Mesodermal cell (in vitro differentiated cells): ENCODE results near the gene MAP3K19. TPM values are rescaled to one million over a fixed set of nuclear protein-coding genes. Genes with fewer than 3 reads are reported as not detected.
"Not testable (repeated sequence)": the region's sequence is repeated elsewhere in the genome, so short reads cannot be mapped to it uniquely, and the experiment has no call there.

Experiments
- H3K27ac ChIP-seq: 2 replicates; pipeline ENCODE4 v1.7.0; 2013; ENCODE audit warnings: mild to moderate bottlenecking, low read depth, low read length, moderate library complexity; ENCODE audit not compliant: severe bottlenecking
- H3K36me3 ChIP-seq: 2 replicates; pipeline ENCODE4 v1.7.1; 2013; ENCODE audit warnings: mild to moderate bottlenecking, low read length, moderate library complexity; ENCODE audit not compliant: control insufficient read depth, insufficient read depth
- H3K4me1 ChIP-seq: one replicate; pipeline ENCODE4 v1.7.1; 2013; ENCODE audit warnings: mild to moderate bottlenecking, low read length; ENCODE audit not compliant: insufficient read depth, control insufficient read depth, poor library complexity, severe bottlenecking
- H3K4me3 ChIP-seq: 2 replicates; pipeline ENCODE4 v1.7.0; 2013; ENCODE audit warnings: low read length, control low read depth, mild to moderate bottlenecking; ENCODE audit not compliant: insufficient read depth, poor library complexity, severe bottlenecking; ENCODE audit errors: extremely low read depth
- H3K9me3 ChIP-seq: 2 replicates; pipeline ENCODE4 v1.7.1; 2013; ENCODE audit warnings: mild to moderate bottlenecking, low read length, moderate library complexity; ENCODE audit not compliant: control insufficient read depth
- WGBS, 2 experiments: methylation state at CpG; one replicate each; pipeline ENCODE4 v1.1.5; 2013; ENCODE audit warnings: missing lambda C conversion rate in 2 of 2; ENCODE audit not compliant: insufficient coverage in 2 of 2; 5-methylcytosine and 5-hydroxymethylcytosine counted together
- polyA plus RNA-seq, 2 experiments: library from polyadenylated mRNA; stranded (reverse); fragments of 50-300 nt; gene quantifications; one replicate each; pipeline ENCODE4 v1.2.3, GENCODE V29; 2013

MAP3K19 gene
- polyA plus RNA-seq (2013, experiment 1 of 2): not detected
- not detected for polyA plus RNA-seq (2013, experiment 2 of 2)

- Histone ChIP-seq H3K36me3 (no peaks in the 10 kb centered on the region), H3K27ac (no peak within 1 kb of the TSS), H3K4me1 (no peaks in the 10 kb centered on the region), H3K9me3 (no peaks in the 10 kb centered on the region), H3K4me3 (no peak within 1 kb of the TSS)
Observed at GRCh38 chr2:135047300-135047699, at the start of gene MAP3K19. TSS of gene MAP3K19 (minus strand) at chr2:135047447. CDS start at chr2:135024647, 22,800 bp downstream.

GRCh38 chr2:135096665-135097446 lies 49.6 kb upstream of the MAP3K19 start:
- no peaks in the 10 kb centered on the region for H3K9me3 ChIP-seq
- no peak overlapping the region for H3K4me3 ChIP-seq
- H3K27ac ChIP-seq: no peak overlapping the region
- H3K36me3 ChIP-seq: peaks cover 33% of the 10 kb centered on the region
- 44 to 57% methylated on average over 1 of the region's 4 CpGs for whole genome bisulfite sequencing, 2 experiments
- H3K4me1 ChIP-seq: no peaks in the 10 kb centered on the region

- H3K4me1 ChIP-seq: no peaks in the 10 kb centered on the region
- H3K4me3 ChIP-seq: no peak overlapping the region
- no peak overlapping the region for H3K27ac ChIP-seq
- H3K9me3 ChIP-seq: no peaks in the 10 kb centered on the region
- no CpG with 5 or more reads among the region's 3 CpGs for WGBS, 2 experiments
- H3K36me3 ChIP-seq: peaks cover 30% of the 10 kb centered on the region
Observed at GRCh38 chr2:135095591-135095990, 48.3 kb upstream of the MAP3K19 start.

- Histone ChIP-seq H3K36me3 (peaks cover 28% of the 10 kb centered on the region), H3K9me3 (no peaks in the 10 kb centered on the region), H3K4me3 (no peak overlapping the region), H3K4me1 (no peaks in the 10 kb centered on the region), H3K27ac (no peak overlapping the region)
- 100% methylated on average over 1 to 2 of the region's 2 CpGs for WGBS, 2 experiments
Observed at GRCh38 chr2:135094508-135094907, 47.3 kb upstream of the MAP3K19 start.

GRCh38 chr2:135093670-135094330 lies 46.6 kb upstream of the MAP3K19 start:
- Histone ChIP-seq H3K4me3 (no peak overlapping the region), H3K36me3 (peaks cover 28% of the 10 kb centered on the region), H3K27ac (no peak overlapping the region), H3K4me1 (no peaks in the 10 kb centered on the region), H3K9me3 (no peaks in the 10 kb centered on the region)
- WGBS, 2 experiments: 100% methylated on average over 1 of the region's 3 CpGs; no CpG with 5 or more reads in 1 of the 2 experiments

GRCh38 chr2:135093193-135093592 lies 45.9 kb upstream of the MAP3K19 start:
- Histone ChIP-seq H3K4me3 (no peak overlapping the region), H3K27ac (no peak overlapping the region), H3K4me1 (no peaks in the 10 kb centered on the region), H3K36me3 (peaks cover 32% of the 10 kb centered on the region), H3K9me3 (no peaks in the 10 kb centered on the region)

GRCh38 chr2:135091681-135092080 lies 44.4 kb upstream of the MAP3K19 start:
- peaks cover 35% of the 10 kb centered on the region for H3K36me3 ChIP-seq
- no CpG with 5 or more reads among the region's 1 CpG for WGBS, 2 experiments
- no peaks in the 10 kb centered on the region for H3K4me1 ChIP-seq
- H3K4me3 ChIP-seq: no peak overlapping the region
- H3K27ac ChIP-seq: no peak overlapping the region
- H3K9me3 ChIP-seq: no peaks in the 10 kb centered on the region

GRCh38 chr2:135089597-135089996 lies 42.4 kb upstream of the MAP3K19 start:
- H3K4me3 ChIP-seq, H3K27ac ChIP-seq, H3K4me1 ChIP-seq, H3K9me3 ChIP-seq: not testable (repeated sequence)
- 94 to 100% methylated on average over 3 of the region's 4 CpGs for WGBS, 2 experiments
- H3K36me3 ChIP-seq: peaks cover 24% of the 10 kb centered on the region

GRCh38 chr2:135086222-135086621 lies 39.0 kb upstream of the MAP3K19 start:
- Histone ChIP-seq H3K4me3 (no peak overlapping the region), H3K4me1 (no peaks in the 10 kb centered on the region), H3K36me3 (peaks cover 18% of the 10 kb centered on the region), H3K9me3 (no peaks in the 10 kb centered on the region), H3K27ac (no peak overlapping the region)
- no CpG with 5 or more reads among the region's 2 CpGs for WGBS, 2 experiments

- Histone ChIP-seq H3K27ac (no peak overlapping the region), H3K4me3 (no peak overlapping the region), H3K9me3 (peaks cover 19% of the 10 kb centered on the region), H3K36me3 (peaks cover 48% of the 10 kb centered on the region), H3K4me1 (no peaks in the 10 kb centered on the region)
Observed at GRCh38 chr2:135078417-135078816, 31.2 kb upstream of the MAP3K19 start.

- Histone ChIP-seq H3K4me1 (no peaks in the 10 kb centered on the region), H3K9me3 (peaks cover 35% of the 10 kb centered on the region), H3K36me3 (peaks cover 54% of the 10 kb centered on the region), H3K4me3 (no peak overlapping the region), H3K27ac (no peak overlapping the region)
- 90% methylated on average over 1 of the region's 2 CpGs; no CpG with 5 or more reads in 1 of the 2 experiments for WGBS, 2 experiments
Observed at GRCh38 chr2:135076556-135076955, 29.3 kb upstream of the MAP3K19 start.
